Fibroblast of skin of abdomen (primary cell): Measurements from ENCODE around the gene SBF1.
"Not testable (repeated sequence)": the region's sequence is repeated elsewhere in the genome, so short reads cannot be mapped to it uniquely, and the experiment has no call there.

Experiments used
- DNase-seq: peaks from one replicate; pipeline ENCODE4 v3.0.0-alpha.2; 2013

The SBF1 gene

DNA sequence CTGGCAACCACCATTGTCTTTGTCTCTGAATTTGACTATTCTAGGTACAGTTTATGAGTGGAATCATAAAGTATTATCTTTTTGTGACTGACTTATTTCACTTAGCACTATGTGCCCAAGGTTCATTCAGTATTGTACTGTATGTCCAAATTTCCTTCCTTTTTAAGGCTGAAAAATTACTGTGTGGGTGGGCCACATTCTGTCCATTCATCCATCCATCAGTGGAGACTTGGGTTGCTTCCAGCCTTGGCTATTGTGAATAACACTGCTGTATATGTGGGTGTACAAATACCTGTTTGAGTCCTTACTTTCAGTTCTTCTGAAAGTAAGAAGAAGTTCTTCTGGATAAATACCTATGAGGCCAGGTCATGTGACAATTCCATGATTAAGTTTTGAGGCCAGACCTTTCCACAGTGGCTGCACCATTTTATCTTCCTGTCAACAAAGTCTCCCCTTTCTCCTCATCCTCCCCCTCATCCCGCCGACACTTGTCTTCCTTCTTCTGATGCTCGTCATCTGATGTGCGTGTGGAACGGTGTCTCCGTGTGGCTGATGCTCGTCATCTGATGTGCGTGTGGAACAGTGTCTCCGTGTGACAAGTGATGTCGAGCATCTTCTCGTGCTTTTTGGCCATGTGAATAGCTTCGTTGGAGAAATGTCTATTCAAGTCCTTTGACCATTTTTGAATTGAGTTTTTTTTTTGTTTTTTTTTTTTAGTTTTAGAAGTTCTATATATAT is 49.5 kb downstream of the SBF1 start:
- DNase-seq, result no peak

- no peak for DNase-seq
Observed at GRCh38 chr22:50423956-50424355, 50.9 kb downstream of the SBF1 start.

GRCh38 chr22:50422961-50423815 is 51.6 kb downstream of the SBF1 start:
- DNase-seq, result no peak

- DNase-seq, result no peak
Observed at GRCh38 chr22:50422046-50422445, 52.8 kb downstream of the SBF1 start.

DNA sequence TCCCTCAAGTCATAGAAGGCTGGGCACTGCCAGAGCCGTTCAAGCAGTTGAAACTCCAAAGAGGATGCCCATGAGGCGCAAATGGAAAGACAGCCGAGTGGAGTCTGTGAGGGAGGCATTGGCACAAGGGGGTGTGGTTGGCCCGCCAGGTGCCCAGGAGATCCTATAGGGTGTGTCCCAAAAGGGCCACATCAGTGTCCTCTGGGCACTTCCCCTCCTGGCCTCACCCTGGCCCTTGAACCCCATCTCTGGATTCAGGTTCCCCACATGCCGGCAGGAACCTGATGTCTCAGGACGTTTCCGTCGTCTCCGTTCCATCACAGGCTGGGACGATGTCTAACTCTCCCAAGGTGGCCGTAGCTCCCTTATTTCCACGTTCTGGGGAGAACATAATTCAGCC is 54.3 kb downstream of the SBF1 start:
- DNase-seq, result no peak

DNA sequence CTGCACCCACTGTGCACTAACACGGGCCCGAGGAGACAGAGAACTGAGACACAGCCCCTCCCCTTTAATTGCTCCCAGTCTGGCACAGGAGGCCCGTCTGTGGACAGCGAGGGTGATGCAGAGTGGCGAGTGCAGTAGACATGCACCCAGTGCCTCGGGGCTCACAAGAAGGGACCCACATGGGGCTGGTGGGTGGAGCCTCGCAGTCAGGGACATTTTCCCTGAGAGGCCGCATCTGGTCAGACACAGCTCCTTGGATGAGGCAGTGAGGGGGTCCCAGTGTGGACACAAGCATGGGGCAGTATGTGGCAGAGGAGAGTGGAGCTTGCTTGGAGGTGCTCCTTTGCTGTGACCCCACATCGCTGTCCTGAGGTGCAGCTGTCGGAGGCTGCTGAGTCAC is 54.8 kb downstream of the SBF1 start:
- DNase-seq, result no peak

GRCh38 chr22:50419116-50419515 is 55.7 kb downstream of the SBF1 start:
- no peak for DNase-seq

DNA sequence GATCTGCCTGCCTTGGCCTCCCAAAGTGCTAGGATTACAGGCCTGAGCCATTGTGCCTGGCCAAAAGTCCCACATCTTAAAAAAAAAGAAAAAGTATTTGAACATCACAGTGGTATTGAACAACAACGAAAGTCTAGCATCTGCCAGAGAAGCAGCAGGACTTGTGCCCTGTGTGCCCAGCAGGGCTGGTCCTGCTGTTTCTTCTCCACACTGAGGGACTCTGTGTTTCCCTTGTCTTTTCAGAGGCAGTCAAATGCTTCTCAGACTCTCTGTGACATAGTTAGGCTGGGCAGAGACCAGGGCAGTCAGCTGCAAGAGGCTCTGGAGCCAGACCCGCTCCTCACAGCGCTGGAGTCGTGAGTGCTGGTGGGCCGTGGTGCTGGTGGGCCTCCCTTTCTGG is 56.2 kb downstream of the SBF1 start:
- DNase-seq, result no peak

DNA sequence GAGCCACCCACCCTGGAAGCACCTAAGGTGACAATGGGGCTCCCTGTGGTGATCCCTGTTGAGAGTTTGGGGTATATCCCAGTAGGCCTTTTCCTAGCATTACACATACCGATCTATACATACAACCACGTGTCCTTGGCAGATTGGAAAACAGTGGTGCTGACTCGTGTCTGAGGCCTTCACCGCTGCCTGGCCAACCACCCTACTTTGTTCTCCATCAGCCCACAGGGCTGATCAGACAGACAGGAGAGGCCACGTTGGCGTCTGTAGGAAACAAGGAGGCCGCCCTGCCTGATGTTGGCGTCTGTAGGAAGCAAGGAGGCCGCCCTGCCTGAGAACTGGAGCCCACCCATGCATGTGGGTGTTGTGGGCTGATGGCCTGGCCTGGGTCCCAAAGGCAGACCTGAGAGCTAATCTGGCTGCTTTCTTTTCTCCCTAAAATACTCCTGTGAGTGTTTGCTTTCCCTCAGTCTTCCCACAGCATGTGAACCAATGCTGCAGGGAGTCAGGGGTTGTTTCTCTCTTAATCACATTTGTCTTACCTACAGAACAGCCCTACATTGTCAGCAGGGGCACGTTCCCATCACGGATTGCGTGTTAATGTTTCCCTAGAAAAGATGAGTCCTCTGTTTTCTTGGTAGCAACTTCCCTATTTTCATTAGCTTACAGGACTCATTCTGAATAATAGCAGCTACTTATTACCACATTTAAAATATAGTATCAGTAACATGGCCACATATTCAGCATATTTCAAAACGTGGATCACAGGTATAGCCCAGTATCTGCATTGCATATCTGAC is 57.2 kb downstream of the SBF1 start:
- DNase-seq, result peak; percentile 39

DNA sequence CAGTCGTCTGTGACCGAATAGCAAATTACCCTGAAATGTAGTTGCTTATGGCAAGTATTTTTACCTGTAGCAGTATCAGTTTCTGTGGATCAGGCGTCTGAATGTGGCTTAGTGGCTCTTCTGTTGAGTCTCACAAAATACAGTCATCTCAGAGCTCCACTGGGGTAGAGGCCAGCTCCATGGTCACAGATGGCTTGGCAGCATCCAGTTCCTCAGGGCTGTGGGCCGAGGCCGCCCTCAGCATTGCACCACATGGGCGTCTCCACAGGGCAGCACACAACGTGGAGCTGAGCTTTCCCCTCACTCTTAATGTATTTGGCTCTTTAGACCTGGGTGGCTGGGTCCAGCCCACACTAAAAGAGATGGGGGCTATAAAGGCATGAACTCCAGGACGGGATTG is 57.8 kb downstream of the SBF1 start:
- no peak for DNase-seq

- DNase-seq, result no peak
Observed at GRCh38 chr22:50415426-50415825, 59.4 kb downstream of the SBF1 start.

GRCh38 chr22:50414476-50415248 is 60.2 kb downstream of the SBF1 start:
- no peak for DNase-seq

DNA sequence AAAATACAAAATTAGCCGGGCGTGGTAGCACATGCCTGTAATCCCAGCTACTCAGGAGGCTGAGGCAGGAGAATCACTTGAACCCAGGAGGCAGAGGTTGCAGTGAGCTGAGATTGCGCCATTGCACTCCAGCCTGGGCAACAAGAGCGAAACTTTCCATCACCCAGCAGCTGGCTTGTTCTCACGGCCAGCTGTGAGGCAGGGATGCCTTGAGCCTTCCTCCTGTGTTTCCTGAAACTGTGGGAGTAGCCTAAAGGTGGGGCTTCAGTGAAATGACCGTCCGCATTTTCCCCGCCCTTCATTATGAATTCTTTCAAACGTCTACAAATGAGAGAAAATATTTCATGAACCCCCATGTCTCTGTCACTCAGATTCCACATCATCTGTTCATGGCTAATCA is 65.9 kb downstream of the SBF1 start:
- not testable (repeated sequence) for DNase-seq

DNA sequence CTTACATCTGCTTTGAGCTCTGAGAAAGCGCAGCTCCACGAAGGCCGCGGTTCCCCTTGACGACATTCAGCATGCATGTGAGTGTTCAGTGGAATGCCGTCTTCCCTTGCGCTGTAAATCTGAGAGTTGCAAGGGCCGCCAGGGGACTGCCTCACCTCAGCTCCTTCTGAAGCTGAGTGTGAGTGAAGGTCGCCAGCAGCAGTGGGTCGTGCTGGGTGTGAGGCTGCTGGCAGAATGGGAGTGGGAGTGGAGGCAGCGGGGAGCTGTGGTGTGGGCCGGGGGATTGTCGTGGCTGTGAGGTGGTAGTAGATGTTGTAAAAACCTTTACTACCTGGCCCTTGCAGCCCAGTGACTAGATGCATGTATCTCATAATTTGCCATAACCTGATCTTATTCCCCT is 66.5 kb downstream of the SBF1 start:
- DNase-seq, result no peak

GRCh38 chr22:50406416-50407170 is 68.2 kb downstream of the SBF1 start:
- DNase-seq, result no peak

DNA sequence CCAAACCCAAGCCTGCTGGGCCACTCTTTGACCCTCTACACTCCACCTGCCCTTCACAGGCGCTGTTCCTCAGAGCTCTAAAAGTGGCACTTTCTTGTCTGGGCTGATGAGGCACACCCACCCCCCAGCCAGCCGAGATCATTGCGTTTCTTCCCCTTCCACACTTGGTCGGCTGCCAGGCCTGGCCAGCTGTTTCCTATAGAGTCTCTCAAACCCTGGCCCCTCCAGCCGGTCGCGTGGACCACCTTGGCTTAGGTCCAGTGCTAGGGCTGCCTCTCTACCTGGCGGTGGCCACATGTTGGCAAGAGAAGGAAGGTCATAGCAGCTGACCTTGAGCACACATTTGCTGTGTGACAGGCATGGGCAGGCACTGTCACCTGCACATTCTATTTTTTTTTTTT is 71.1 kb downstream of the SBF1 start:
- peak; percentile 15 for DNase-seq

- DNase-seq, result no peak
Observed at GRCh38 chr22:50401907-50402306, 72.9 kb downstream of the SBF1 start.

- no peak for DNase-seq
Observed at GRCh38 chr22:50400931-50401330, 73.9 kb downstream of the SBF1 start.

GRCh38 chr22:50400406-50400805 is 74.4 kb downstream of the SBF1 start:
- DNase-seq, result no peak

DNA sequence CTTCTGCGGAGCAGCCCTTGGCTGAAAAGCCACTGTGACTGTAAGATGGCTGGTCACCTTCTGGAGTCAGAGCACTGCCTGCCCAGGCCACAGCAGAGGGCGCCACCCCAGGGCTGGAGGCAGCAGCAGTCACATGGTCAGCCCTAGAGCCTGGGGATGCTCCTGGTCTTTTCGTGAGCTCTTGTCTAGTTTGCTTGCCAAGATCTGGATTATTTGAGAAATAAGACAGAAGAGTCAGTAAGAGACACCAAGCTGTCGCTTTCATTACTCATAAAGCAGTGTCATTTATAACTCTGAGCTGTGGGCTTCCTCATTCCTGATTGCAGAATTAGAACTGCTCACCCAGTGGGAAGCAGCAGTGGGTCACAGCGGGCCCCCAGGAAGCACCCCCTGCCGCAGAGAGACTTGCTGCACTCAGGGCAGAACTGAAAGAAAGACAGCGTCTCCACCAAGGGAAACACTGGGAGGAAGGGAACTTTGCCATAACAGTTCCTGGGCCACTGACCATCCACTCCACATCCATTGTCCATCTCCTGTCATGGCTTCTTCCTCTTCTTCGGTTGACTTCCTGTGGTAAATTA is 75.0 kb downstream of the SBF1 start:
- no peak for DNase-seq
